BE2C (cell line): Measurements from ENCODE around the gene CENPP.

Source experiments
- DNase-seq: peaks from one replicate; pipeline ENCODE4 v3.0.0-alpha.2; 2020
- H3K27me3 ChIP-seq: fragments of 250-450 bp; sonication (Bioruptor Pico); 2 replicates; pipeline ENCODE4 v1.5.1; 2020; ENCODE audit warnings: mild to moderate bottlenecking
- H3K36me3 ChIP-seq: fragments of 250-450 bp; sonication (Bioruptor Pico); 2 replicates; pipeline ENCODE4 v1.5.1; 2020; ENCODE audit warnings: mild to moderate bottlenecking
- H3K4me1 ChIP-seq: fragments of 250-450 bp; sonication (Bioruptor Pico); 2 replicates; pipeline ENCODE4 v1.5.1; 2020
- H3K4me3 ChIP-seq: 2 replicates; pipeline ENCODE4 v1.5.1; 2011; ENCODE audit warnings: low read depth, low read length
- H3K9me3 ChIP-seq: fragments of 250-450 bp; sonication (Bioruptor Pico); 2 replicates; pipeline ENCODE4 v1.5.1; 2020
- TF ChIP-seq, protein P1 (sequence below): IDR thresholded peaks from 2 replicates; pipeline ENCODE4 v1.5.1; 2012; ENCODE audit warnings: mild to moderate bottlenecking, low read depth, low read length

The CENPP gene

DNA sequence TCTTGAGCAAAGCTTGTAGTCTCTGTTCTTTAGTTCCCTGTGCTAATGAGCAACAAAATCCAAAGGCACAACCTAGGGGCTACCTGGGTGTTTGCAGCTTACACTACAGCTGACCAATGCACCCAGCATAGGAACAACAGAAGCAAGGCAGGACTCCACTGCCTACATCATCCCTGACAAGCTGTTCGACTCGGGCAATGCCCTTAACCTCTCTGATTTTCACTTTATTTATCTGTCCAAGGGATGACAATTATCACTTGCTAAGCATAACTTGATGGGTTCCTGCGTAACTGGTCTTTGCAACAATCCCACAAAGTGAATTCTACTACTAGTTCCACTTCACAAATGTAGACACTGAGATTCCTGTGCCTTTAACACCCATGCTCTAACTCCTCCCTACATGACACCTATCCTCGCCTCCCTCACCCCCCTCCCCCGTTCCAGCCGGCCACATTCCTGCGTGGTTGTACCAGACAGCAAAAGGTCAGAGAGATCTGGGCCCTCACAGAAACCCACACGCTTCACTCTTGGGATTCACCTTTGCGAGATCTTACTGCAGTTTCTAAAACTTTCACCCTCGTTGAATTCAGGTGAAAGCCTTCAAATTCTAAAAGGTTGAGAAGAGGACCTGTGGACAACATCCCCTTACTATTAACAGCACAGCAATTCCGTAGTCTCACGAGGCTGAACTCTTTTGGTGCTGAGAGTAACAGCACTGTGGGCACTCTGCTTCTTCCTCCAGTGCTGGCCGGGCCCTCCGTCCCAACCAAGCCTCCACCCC, 343.2 kb downstream of the CENPP start:
- no peaks in the 10 kb centered on the region for H3K4me1 ChIP-seq
- no peak for DNase-seq

DNA sequence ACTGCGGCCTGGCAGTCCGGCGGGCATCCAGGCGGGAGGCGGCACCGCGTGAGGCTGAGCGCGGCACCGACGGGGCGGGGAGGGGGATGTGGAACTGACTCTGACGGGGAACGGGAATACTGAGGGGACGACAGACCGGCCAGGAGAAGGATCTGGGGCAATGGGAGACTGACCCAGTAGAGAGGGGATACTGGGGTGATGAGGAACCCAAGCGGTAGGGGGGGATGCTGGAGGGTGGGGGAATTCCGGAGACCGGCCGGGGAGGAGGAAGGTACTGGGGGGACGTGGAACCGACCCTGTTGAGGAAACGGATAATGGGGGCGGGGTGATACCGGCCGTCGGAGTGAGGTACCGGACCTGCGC, 343.8 kb downstream of the CENPP start:
- TF ChIP-seq, protein P1, sequence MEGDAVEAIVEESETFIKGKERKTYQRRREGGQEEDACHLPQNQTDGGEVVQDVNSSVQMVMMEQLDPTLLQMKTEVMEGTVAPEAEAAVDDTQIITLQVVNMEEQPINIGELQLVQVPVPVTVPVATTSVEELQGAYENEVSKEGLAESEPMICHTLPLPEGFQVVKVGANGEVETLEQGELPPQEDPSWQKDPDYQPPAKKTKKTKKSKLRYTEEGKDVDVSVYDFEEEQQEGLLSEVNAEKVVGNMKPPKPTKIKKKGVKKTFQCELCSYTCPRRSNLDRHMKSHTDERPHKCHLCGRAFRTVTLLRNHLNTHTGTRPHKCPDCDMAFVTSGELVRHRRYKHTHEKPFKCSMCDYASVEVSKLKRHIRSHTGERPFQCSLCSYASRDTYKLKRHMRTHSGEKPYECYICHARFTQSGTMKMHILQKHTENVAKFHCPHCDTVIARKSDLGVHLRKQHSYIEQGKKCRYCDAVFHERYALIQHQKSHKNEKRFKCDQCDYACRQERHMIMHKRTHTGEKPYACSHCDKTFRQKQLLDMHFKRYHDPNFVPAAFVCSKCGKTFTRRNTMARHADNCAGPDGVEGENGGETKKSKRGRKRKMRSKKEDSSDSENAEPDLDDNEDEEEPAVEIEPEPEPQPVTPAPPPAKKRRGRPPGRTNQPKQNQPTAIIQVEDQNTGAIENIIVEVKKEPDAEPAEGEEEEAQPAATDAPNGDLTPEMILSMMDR = no peak
- H3K36me3 ChIP-seq = no peaks in the 10 kb centered on the region; the same call in 1 of the 2 replicates
- H3K27me3 ChIP-seq = no peaks in the 10 kb centered on the region
- peak overlapping the region; percentile 94 for H3K4me3 ChIP-seq
- no peaks in the 10 kb centered on the region for H3K9me3 ChIP-seq
- H3K4me1 ChIP-seq = no peaks in the 10 kb centered on the region
- DNase-seq = peak; percentile 40

More for the DNA sequence above, 343.2 kb downstream of the CENPP start:
- H3K27me3 ChIP-seq = no peaks in the 10 kb centered on the region
- TF ChIP-seq, protein P1 = no peak
- H3K9me3 ChIP-seq = no peaks in the 10 kb centered on the region
- no peaks in the 10 kb centered on the region; the same call in 1 of the 2 replicates for H3K36me3 ChIP-seq
- peak overlapping the region; percentile 94 for H3K4me3 ChIP-seq
